Activated T-cell treated with anti-CD3 and anti-CD28 coated beads, Interleukin-2, amount 50 U/mL, for 72 hours (primary cell): ENCODE data around the gene BLOC1S3. TPM values are rescaled to one million over a fixed set of nuclear protein-coding genes. Genes with fewer than 3 reads are reported as not detected.
"Not testable (repeated sequence)": the region's sequence is repeated elsewhere in the genome, so short reads cannot be mapped to it uniquely, and the experiment has no call there.

ENCODE experiments used
- ATAC-seq, 2 donors: fragments of 150-1000 bp; cut with Tn5 transposase; replicated peaks in 1 of 2; 2 replicates each; pipeline ENCODE4 v1.10.0; 2021; ENCODE audit warnings: moderate library complexity in 2 of 2, mild to moderate bottlenecking in 1 of 2
- DNase-seq, 2 donors: peaks; one replicate each; pipeline ENCODE4 v3.0.0; 2021 to 2022; ENCODE audit warnings: mixed read lengths in 1 of 2
- H3K27ac Mint-ChIP-seq: one replicate; pipeline ENCODE4 v1.8.0; 2022; ENCODE audit warnings: mild to moderate bottlenecking, moderate library complexity, mixed read lengths
- H3K27me3 Mint-ChIP-seq: one replicate; pipeline ENCODE4 v1.8.0; 2022; ENCODE audit warnings: low read depth, mixed read lengths
- H3K36me3 Mint-ChIP-seq, 2 donors: one replicate each; pipeline ENCODE4 v1.8.0; 2022; ENCODE audit warnings: mixed read lengths in 2 of 2, mild to moderate bottlenecking in 1 of 2; ENCODE audit not compliant: insufficient read depth in 2 of 2
- H3K4me1 Mint-ChIP-seq: one replicate; pipeline ENCODE4 v1.8.0; 2022; ENCODE audit warnings: low read depth, mixed read lengths
- H3K4me3 Mint-ChIP-seq, 2 donors: one replicate each; pipeline ENCODE4 v1.8.0; 2022; ENCODE audit warnings: mild to moderate bottlenecking in 2 of 2, mixed read lengths in 2 of 2, moderate library complexity in 2 of 2
- H3K9me3 Mint-ChIP-seq, 2 donors: one replicate each; pipeline ENCODE4 v1.8.0; 2022; ENCODE audit warnings: mixed read lengths in 2 of 2
- total RNA-seq, 2 donors: library from RNA; stranded (reverse); gene quantifications; one replicate each; pipeline ENCODE4 v1.2.3, GENCODE V29; 2022

BLOC1S3 gene
- total RNA-seq, 2 donors from 2014 or later: 16.7 to 17.7 TPM

DNA sequence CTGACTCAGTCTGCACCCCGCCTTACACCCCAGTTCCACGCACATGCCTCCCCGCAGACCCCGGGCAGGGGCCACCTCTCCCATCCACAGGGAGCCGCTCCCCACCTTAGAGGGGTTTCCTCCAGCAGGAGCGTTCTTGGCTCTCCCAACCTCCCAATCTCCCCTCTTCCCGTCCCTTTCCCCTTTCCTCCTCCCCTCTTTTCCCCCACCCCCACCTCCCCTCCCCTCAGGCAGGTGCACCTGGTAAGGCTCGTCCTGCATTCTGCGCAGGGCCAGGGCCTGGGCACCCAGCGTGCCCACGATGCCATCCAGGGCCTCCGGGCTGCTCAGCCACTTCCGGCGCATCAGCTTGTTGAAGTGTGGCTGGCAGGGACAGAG, 39.4 kb downstream of the BLOC1S3 start:
- no peak for ATAC-seq
- no peak overlapping the region for H3K27ac Mint-ChIP-seq
- no peaks in the 10 kb centered on the region for H3K9me3 Mint-ChIP-seq
- H3K27me3 Mint-ChIP-seq: peaks cover 63% of the 10 kb centered on the region
- no peak overlapping the region for H3K4me3 Mint-ChIP-seq
- peaks cover 8% of the 10 kb centered on the region for H3K4me1 Mint-ChIP-seq
- H3K36me3 Mint-ChIP-seq: no peaks in the 10 kb centered on the region
- DNase-seq: no peak

- Mint-ChIP-seq H3K36me3 (no peaks in the 10 kb centered on the region), H3K4me1 (peaks cover 8% of the 10 kb centered on the region), H3K27ac (no peak overlapping the region), H3K27me3 (peaks cover 64% of the 10 kb centered on the region), H3K9me3 (no peaks in the 10 kb centered on the region), H3K4me3 (no peak overlapping the region)
- ATAC-seq: no peak
- DNase-seq: no peak
Observed at GRCh38 chr19:45218426-45218825, 39.8 kb downstream of the BLOC1S3 start.

DNA sequence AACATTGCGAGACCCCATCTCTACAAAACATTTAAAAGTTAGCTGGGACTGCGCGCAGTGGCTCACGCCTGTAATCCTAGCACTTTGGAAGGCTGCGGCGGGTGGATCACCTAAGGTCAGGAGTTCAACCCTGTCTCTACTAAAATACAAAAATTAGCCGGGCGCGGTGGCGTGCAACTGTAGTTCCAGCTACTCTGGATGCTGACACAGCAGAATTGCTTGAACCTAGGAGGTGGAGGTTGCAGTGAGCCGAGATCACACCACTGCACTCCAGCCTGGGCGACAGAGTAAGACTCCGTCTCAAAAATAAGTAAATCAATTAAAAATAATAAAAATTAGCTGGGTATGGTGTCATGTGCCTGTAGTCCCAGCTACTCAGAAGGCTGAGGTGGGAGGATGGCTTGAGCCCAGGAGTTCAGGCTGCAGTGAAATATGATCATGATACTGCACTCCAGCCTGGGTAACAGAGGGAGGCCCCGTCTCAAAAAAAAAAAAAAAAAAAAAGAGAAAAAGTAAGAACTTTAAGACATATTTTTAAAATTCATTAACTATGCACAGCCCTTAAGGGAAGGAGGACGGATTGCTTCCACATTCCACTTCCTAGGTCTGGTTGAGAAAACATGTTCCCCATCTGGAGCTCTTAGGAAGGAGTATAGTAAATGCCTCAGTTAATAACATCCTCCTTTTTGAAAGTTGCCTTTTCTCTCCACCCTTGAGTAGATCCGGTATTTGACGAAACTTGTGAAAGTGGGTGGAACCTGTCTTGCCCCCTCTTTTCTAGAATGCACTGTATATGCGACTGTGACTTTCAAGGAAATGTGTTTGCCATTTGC, 40.5 kb downstream of the BLOC1S3 start:
- Mint-ChIP-seq H3K4me3 (no peak overlapping the region), H3K27ac (no peak overlapping the region), H3K27me3 (peaks cover 62% of the 10 kb centered on the region), H3K9me3 (no peaks in the 10 kb centered on the region), H3K36me3 (no peaks in the 10 kb centered on the region), H3K4me1 (peaks cover 8% of the 10 kb centered on the region)
- ATAC-seq: no peak
- DNase-seq: no peak

- Mint-ChIP-seq H3K36me3 (no peaks in the 10 kb centered on the region), H3K4me1 (no peaks in the 10 kb centered on the region), H3K4me3 (no peak overlapping the region), H3K27me3 (peaks cover 36% of the 10 kb centered on the region), H3K9me3 (no peaks in the 10 kb centered on the region), H3K27ac (no peak overlapping the region)
- ATAC-seq (no peak), DNase-seq (no peak)
Observed at GRCh38 chr19:45222724-45223123, 44.1 kb downstream of the BLOC1S3 start.

- DNase-seq: no peak
- no peak overlapping the region for H3K27ac Mint-ChIP-seq
- no peaks in the 10 kb centered on the region for H3K36me3 Mint-ChIP-seq
- H3K9me3 Mint-ChIP-seq: no peaks in the 10 kb centered on the region
- ATAC-seq: no peak
- no peak overlapping the region for H3K4me3 Mint-ChIP-seq
- no peaks in the 10 kb centered on the region for H3K4me1 Mint-ChIP-seq
- peaks cover 25% of the 10 kb centered on the region for H3K27me3 Mint-ChIP-seq
Observed at GRCh38 chr19:45223879-45224278, 45.3 kb downstream of the BLOC1S3 start.

GRCh38 chr19:45224645-45225044, 46.1 kb downstream of the BLOC1S3 start:
- DNase-seq (no peak), ATAC-seq (no peak)
- Mint-ChIP-seq H3K9me3 (no peaks in the 10 kb centered on the region), H3K4me3 (no peak overlapping the region), H3K4me1 (no peaks in the 10 kb centered on the region), H3K36me3 (no peaks in the 10 kb centered on the region), H3K27me3 (peaks cover 25% of the 10 kb centered on the region), H3K27ac (no peak overlapping the region)

DNA sequence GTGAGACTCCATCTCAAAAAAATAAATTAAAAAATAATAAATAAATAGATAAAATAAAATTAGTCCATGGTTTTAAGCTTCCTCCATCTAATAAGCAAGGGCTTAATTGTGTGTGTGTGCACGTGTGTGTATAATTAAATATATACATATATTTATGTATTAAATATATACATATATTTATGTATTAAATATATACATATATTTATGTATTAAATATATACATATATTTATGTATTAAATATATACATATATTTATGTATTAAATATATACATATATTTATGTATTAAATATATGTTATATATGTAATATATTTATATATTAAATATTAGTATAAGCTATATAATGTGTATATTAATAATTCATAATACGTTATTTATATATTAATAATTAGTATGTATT, 50.5 kb downstream of the BLOC1S3 start:
- not testable (repeated sequence) for H3K4me3 Mint-ChIP-seq, ATAC-seq, H3K4me1 Mint-ChIP-seq, H3K27ac Mint-ChIP-seq, H3K9me3 Mint-ChIP-seq, H3K36me3 Mint-ChIP-seq, H3K27me3 Mint-ChIP-seq, DNase-seq

Other genes with a start within 250 kb of the BLOC1S3 start
- gene APOC4, start 236.5 kb upstream of the BLOC1S3 start, total RNA-seq: not detected
- gene APOC2, start 232.7 kb upstream of the BLOC1S3 start, total RNA-seq: not detected
- 10 to 100 TPM; 44.7 to 50.0 TPM for gene CLPTM1, start 223.4 kb upstream of the BLOC1S3 start, total RNA-seq
- gene RELB, start 177.3 kb upstream of the BLOC1S3 start, total RNA-seq: 100 to 1,000 TPM; 142 to 145 TPM
- 100 to 1,000 TPM; 110 to 138 TPM for gene CLASRP, start 139.7 kb upstream of the BLOC1S3 start, total RNA-seq
- gene ZNF296, start 102.3 kb upstream of the BLOC1S3 start, total RNA-seq: 1 to 10 TPM; 5.1 to 5.2 TPM
- gene GEMIN7, start 99.5 kb upstream of the BLOC1S3 start, total RNA-seq: 10 to 100 TPM; 26.4 to 28.1 TPM
- gene PPP1R37, start 85.6 kb upstream of the BLOC1S3 start, total RNA-seq: 10 to 100 TPM; 11.8 to 17.3 TPM
- under 1 TPM; 0.70 to 0.72 TPM for gene NKPD1, start 17.8 kb upstream of the BLOC1S3 start, total RNA-seq
- 10 to 100 TPM; 48.5 to 58.5 TPM for gene TRAPPC6A, start 547 bp upstream of the BLOC1S3 start, total RNA-seq
- gene EXOC3L2, start 66.6 kb downstream of the BLOC1S3 start, total RNA-seq: not detected
- gene MARK4, start 72.5 kb downstream of the BLOC1S3 start, total RNA-seq: 10 to 100 TPM; 25.3 to 37.9 TPM
- gene CKM, start 144.1 kb downstream of the BLOC1S3 start, total RNA-seq: not detected
- under 1 TPM; 0.22 to 0.42 TPM for gene KLC3, start 162.0 kb downstream of the BLOC1S3 start, total RNA-seq
- gene ERCC2, start 191.8 kb downstream of the BLOC1S3 start, total RNA-seq: 10 to 100 TPM; 20.4 to 23.2 TPM
- gene PPP1R13L, start 226.3 kb downstream of the BLOC1S3 start, total RNA-seq: 10 to 100 TPM; 22.7 to 32.0 TPM
- gene POLR1G, start 227.9 kb downstream of the BLOC1S3 start, total RNA-seq: 1 to 10 TPM; 3.4 to 4.9 TPM
- 10 to 100 TPM; 71.0 to 73.9 TPM for gene ERCC1, start 245.1 kb downstream of the BLOC1S3 start, total RNA-seq